ENCODE data around the gene ELOB. TPM values are rescaled to one million over a fixed set of nuclear protein-coding genes. Genes with fewer than 3 reads are reported as not detected.

ELOB gene
- 441 to 526 TPM (median 493 TPM) in 5 replicates for total RNA-seq (2022; extraction: Qiagen RNA extraction)

GRCh38 chr16:2777231-2777902 lies at the start of gene ELOB:
TSS of gene ELOB (minus strand) at chr16:2777280. CDS start at chr16:2777239, 41 bp downstream.

GRCh38 chr16:2816751-2817339 lies 39.8 kb upstream of the ELOB start, which contains the start of gene PRSS21:
TSS of gene PRSS21 (plus strand) at chr16:2817237. CDS start at chr16:2817269, 32 bp downstream.

DNA sequence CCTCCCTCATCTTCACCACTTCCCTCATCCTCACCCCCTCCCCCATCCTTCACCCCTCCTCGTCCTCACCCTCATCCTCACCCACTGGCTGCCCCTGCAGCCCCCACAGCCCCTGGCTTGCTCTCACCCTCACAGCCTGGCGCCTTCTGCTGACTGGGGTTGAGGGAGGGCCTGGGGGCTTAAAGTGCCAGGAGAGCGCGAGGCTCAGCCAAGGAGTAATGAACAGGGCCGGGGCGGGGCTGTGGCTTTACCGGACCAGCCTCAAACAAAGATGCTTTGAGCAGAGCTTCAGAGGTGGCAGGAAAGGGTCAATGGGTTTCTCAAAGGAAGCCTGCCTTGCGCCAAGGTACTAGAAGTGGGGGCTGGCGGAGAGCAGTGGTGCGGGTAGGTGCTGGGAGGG lies 10.3 kb upstream of the ELOB start, which contains the start of gene PRSS33:
Gene PRSS33 (minus strand): TSS at position 155 of the 400 bp plus-strand sequence. CDS start 1,013 bp downstream, outside the sequence.

DNA sequence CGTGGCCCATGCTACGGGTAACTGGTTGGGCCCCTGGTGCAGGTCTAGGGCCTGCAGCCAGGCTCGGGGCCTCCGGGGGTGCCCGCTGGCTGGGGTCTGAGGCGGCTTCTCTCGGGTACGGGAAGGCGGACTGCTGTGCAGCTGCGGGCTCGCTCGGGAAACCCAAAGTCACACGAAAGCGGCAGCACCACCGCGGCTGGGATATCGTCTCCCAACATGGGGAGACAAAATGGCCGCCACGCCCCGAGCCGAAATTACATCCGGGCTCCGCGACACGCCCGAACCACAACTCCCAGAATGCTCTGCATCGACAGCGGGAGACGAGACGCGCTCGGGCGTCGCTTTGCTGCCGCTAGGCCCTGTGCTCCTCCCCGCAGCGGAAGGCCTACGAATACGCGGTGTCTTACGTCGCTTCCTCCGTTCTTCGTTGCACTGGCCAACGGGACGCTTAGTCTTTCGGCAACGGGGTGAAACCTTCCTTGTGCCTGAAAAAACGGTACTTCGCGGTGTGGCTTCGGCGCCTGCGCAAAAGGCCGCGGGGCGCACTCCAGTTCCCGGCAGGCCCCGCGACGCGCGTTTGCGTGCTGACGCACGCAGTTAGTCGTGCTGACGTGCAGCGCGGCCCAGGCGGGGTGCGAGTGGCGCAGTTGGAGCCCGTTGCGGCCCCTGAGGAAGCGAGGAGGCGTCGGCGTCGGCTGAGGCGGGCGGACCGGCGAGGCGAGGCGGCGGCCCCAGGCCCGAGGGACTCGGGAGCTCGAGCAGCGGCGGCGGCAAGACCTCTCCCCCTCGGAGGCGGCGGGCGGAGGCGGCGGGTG lies 24.8 kb downstream of the ELOB start, which contains the start of gene SRRM2:
Gene SRRM2 (plus strand): TSS at position 604 of the 815 bp plus-strand sequence. CDS start 3,727 bp downstream, outside the sequence.

Other genes starting within 250 kb of the ELOB start
- 0.07 to 0.13 TPM (median 0.08 TPM) in 3 of 5 replicates, not detected in the others for gene CEMP1, start 245.9 kb downstream of the ELOB start, total RNA-seq (2022; extraction: Qiagen RNA extraction)
- 20.2 to 23.8 TPM (median 21.2 TPM) in 5 replicates for gene PDPK1, start 239.3 kb downstream of the ELOB start, total RNA-seq (2022; extraction: Qiagen RNA extraction)
- gene KCTD5, start 94.8 kb downstream of the ELOB start, total RNA-seq (2022; extraction: Qiagen RNA extraction) = 34.8 to 46.0 TPM (median 43.1 TPM) in 5 replicates
- 0.89 to 1.7 TPM (median 1.5 TPM) in 5 replicates for gene PRSS27, start 57.1 kb downstream of the ELOB start, total RNA-seq (2022; extraction: Qiagen RNA extraction)
- 298 to 435 TPM (median 394 TPM) in 5 replicates for gene SRRM2, start 24.6 kb downstream of the ELOB start, total RNA-seq (2022; extraction: Qiagen RNA extraction)
- not detected in 5 replicates for gene PRSS33, start 10.3 kb upstream of the ELOB start, total RNA-seq (2022; extraction: Qiagen RNA extraction)
- gene PRSS41, start 21.2 kb upstream of the ELOB start, total RNA-seq (2022; extraction: Qiagen RNA extraction) = not detected in 5 replicates
- gene PRSS21, start 40.0 kb upstream of the ELOB start, total RNA-seq (2022; extraction: Qiagen RNA extraction) = 0.14 to 0.35 TPM in 2 of 5 replicates, not detected in the others
- gene ZG16B, start 53.0 kb upstream of the ELOB start, total RNA-seq (2022; extraction: Qiagen RNA extraction) = 0.74 to 1.2 TPM (median 0.82 TPM) in 5 replicates
- gene PRSS22, start 80.9 kb upstream of the ELOB start, total RNA-seq (2022; extraction: Qiagen RNA extraction) = 1.2 to 2.8 TPM (median 2.4 TPM) in 5 replicates
- gene FLYWCH2, start 105.9 kb upstream of the ELOB start, total RNA-seq (2022; extraction: Qiagen RNA extraction) = 47.2 to 60.5 TPM (median 56.0 TPM) in 5 replicates
- gene FLYWCH1, start 134.7 kb upstream of the ELOB start, total RNA-seq (2022; extraction: Qiagen RNA extraction) = 18.4 to 33.4 TPM (median 28.8 TPM) in 5 replicates
- gene KREMEN2, start 187.0 kb upstream of the ELOB start, total RNA-seq (2022; extraction: Qiagen RNA extraction) = 0.74 to 2.4 TPM (median 2.2 TPM) in 5 replicates
- 29.3 to 49.0 TPM (median 45.3 TPM) in 5 replicates for gene PAQR4, start 192.1 kb upstream of the ELOB start, total RNA-seq (2022; extraction: Qiagen RNA extraction)
- 58.3 to 101 TPM (median 92.1 TPM) in 5 replicates for gene PKMYT1, start 203.2 kb upstream of the ELOB start, total RNA-seq (2022; extraction: Qiagen RNA extraction)
- gene CLDN9, start 235.6 kb upstream of the ELOB start, total RNA-seq (2022; extraction: Qiagen RNA extraction) = 0.30 to 0.52 TPM (median 0.35 TPM) in 5 replicates
- gene CLDN6, start 240.9 kb upstream of the ELOB start, total RNA-seq (2022; extraction: Qiagen RNA extraction) = 0.30 to 0.53 TPM (median 0.35 TPM) in 5 replicates
- gene TNFRSF12A, start 243.1 kb upstream of the ELOB start, total RNA-seq (2022; extraction: Qiagen RNA extraction) = 461 to 723 TPM (median 621 TPM) in 5 replicates
- 204 to 258 TPM (median 252 TPM) in 5 replicates for gene HCFC1R1, start 246.7 kb upstream of the ELOB start, total RNA-seq (2022; extraction: Qiagen RNA extraction)
- 24.3 to 39.1 TPM (median 34.7 TPM) in 5 replicates for gene THOC6, start 246.8 kb upstream of the ELOB start, total RNA-seq (2022; extraction: Qiagen RNA extraction)